ENCODE data around the gene HPCAL4.
A peak's percentile ranks its signal among the peaks of the same experiment; 100 is the strongest.

The HPCAL4 gene

DNA sequence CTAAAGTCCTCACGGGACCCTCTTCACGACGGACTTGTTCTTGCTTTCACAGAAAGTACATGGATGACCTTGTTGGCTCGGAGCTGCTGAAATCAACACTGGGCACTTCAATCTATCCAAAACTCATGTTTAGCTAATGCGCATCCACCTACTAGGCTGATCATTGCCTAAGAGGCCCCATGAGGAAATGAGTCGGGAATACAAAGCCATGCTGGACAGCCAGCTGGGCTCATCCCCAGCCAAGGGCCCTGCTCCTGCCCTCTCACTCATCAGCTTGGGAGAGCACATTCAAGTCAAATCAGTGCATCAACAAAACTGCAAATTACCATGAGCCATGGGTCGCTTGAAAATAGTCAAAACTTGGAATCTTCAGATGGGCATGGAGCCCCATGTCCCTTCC, 36.9 kb downstream of the HPCAL4 start:
- peak overlapping the region; percentile 58 for H3K27ac ChIP-seq
- no peak for DNase-seq (ENCODE audit: low read depth, low spot score)

DNA sequence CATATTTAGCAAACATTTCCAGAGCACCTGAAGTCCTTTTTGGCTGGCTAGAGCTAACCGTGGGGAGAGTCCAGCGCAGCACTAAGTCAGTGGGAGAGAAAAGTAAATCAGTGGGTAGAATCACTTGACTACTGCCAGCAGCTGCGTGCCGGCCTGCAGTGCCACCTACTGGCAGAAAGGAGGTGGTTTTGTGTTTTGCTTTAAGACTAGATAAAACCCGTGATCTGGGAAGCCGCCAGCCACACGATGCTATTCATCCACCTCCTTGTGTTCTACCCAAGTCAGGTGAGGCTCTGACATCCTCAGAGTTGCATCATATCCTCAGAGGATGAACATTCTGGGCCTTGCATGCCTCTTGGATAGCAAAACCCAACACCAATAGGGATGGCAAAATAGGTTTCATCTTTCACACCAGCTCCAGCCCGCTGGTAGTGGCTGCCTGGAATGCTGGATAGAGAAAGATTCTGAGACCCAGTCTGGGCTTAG, 37.6 kb downstream of the HPCAL4 start:
- peak; percentile 78 for DNase-seq (ENCODE audit: low read depth, low spot score)
- peak overlapping the region; percentile 58 for H3K27ac ChIP-seq

DNA sequence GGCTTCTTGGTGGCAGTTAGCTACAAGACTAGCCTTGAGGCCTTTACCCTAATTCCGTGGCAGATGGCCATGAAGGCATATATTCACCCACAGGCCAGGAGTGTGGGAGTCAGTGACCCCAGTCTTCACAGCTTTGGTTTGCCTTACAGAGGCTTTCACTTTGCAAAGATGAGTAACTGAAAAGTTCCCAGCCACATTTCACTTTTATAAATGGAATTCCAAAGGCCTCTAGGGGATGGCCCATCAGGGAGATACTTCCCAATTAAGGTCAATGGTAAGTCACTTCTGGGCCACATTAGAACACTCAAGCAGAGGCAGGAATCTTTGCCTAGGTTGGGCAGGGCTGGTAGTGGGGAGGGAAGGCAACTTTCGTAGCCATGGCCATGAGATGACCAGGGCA, 38.7 kb downstream of the HPCAL4 start:
- H3K27ac ChIP-seq: no peak overlapping the region
- DNase-seq (ENCODE audit: low read depth, low spot score): no peak

DNA sequence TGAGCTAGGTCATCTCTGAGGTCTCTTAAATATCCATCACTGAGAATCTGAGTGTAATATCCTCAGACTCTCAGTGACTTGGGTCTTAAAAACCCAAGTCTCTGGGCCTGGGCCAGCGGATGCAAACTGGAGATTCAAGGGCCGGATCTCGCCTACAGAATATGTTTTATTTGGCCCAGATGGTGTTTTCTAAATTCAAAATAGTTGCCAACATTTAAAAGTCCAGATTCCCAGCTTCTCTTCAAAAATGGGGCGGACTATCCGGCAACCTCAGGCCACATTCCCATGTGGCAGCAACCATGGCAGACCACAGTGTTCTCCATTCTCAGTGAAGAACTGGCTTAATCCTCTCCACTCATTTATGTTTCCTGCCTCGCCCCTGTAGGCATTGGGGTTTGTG, 39.1 kb downstream of the HPCAL4 start:
- DNase-seq (ENCODE audit: low read depth, low spot score): no peak
- H3K27ac ChIP-seq: no peak overlapping the region

DNA sequence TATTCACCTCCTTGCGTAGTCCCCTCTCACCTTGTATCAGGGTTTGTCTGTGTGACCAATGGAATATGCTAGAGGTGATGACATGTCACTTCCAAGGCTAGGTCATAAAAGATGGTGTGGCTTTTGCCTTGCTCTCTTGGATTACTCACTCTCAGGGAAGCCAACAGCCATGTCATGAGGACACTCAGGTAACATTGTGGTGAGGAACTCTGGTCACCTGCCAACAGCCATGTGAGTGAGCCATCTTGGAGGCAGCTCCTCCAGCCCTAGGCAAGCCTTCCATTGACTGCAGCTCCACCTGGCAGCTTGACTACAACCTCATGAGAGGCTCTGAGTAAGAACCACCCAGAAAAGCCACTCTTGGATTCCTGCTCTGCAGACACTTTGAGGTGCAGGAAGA, 40.8 kb downstream of the HPCAL4 start:
- H3K27ac ChIP-seq: no peak overlapping the region
- DNase-seq (ENCODE audit: low read depth, low spot score): peak; percentile 37

DNA sequence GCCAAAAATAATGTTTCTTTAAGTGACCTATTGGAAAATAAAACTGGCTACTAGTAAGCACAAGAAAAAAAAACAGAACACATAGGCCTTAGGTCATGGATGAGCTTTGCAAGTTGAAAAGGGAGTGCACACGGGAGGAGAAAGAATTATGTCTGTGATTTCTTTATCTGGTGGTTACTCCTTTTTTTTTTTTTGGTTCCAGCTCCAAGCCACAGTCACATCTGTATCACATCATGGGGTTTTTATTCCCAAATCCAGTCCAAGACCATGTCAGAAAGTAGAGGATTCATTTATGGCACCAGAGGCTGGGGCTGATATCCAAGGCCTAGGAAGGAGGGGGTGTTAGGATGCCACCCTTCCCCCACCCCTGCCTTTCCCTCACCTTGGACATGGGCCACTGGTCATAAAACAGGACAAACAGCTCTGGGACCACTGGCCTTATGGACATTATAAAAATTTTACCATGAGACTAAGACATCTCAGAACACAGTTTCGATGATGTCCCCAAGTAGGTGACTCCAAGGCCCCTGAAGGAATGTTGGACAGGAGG, 41.5 kb downstream of the HPCAL4 start:
- no peak overlapping the region for H3K27ac ChIP-seq
- no peak for DNase-seq (ENCODE audit: low read depth, low spot score)

DNA sequence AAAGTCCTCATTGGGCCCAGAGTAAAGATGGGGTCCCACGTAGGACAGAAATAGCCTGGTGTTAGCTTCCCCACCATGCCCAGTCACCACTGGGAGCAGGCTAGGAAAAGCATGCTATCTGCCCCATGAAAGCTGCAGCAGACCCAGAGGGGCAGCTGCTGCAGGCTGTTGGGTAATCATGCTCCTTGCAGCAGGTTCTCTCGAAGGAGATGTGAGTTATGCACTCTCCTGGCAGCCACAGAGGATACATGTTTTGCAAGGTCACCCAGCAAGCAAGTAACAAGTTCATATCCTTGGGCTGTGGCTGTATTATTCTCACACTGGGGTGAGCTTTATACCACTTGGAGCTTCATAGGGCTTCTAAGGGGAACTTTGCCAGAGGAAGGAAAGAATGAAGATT, 42.7 kb downstream of the HPCAL4 start:
- no peak overlapping the region for H3K27ac ChIP-seq
- no peak for DNase-seq (ENCODE audit: low read depth, low spot score)

DNA sequence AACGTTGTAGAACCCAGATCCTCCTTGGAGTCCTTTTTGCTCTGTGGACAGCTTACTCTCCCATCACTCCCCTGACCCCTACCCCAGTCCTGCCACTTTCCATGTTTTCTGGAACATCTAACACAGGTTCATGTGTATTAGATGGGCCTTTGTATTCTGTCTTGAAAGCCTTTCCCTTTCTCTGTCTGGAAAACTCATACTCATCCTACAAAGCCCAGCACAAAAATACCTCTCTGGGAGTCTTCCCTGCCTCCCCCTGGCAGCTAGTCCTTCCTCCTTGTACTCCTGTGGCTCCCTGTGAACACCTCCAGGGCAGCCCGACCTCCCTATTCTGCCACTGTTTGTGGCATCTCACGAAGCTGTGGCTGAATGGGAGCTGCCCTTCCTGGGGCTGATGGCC, 44.0 kb downstream of the HPCAL4 start:
- H3K27ac ChIP-seq: no peak overlapping the region
- no peak for DNase-seq (ENCODE audit: low read depth, low spot score)

DNA sequence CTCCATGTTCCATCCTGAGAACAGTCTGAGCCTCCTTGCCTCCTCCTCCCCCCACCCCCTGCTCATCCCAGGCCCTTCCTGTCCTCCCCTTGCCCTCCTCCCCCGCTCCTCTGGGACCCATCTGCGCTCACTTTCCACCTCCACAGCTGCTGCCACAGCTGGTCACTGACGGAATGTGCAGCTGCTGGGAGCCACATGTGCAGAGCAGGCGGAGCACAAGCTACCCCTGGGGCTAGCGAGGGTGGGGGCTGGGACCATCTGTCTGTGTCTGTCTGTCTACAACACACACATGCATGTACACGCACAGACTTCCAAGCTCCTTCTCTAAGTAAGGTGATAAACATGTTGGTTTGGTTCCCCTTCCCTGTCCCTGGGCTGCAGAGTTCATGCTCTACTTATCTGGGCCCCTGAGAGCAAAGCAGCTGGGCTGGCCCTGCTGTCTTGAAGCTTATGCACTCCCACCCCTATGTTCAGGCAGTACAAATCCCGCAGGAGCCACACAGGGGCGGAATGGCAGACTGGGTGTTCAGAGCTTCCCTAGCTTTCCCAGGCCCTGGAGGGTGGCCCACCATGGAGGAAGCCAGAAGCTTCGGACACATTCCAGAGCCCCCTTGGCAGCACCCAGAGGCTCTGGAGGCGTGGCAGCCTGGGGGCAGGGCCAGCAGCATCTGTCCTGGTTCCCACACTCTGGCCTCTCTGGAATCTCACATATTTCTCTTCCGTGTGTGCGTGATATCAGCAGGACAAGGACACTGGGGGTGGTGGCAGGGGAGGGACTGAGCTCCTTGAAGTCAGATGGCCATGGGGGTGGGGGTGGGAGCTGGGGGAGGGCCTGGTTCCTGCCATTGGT, 44.8 kb downstream of the HPCAL4 start:
- H3K27ac ChIP-seq: no peak overlapping the region
- no peak for DNase-seq (ENCODE audit: low read depth, low spot score)

DNA sequence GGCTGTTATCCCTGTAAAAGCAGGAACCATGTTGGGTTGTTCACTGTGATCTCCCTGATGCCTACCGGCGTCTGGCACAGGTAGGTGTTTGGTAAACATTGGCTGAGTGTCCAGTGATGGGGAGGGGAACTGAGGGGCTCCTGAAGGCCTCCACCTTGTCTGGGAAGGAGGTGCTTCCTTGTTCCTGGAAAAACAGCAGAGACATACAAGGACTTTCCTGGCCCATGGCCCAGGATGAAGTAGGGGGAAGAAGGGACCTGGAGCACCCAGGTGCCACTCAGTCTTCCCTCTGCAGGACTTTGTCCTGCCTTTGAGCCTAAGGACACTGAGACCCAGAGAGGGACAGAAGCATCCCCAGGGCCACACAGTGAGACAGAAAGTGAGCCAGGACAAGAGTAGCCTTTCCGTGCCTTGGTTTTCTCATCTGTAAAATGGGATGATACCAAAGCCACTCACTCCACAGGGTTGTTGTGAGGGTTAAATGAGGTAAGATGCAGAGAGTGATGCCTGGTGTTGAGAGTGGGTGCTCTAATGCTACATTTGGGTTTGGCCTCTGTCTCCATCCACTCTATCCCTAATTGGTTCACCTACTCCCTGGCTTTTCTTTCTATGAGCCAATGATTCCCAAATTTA, 45.7 kb downstream of the HPCAL4 start:
- no peak overlapping the region for H3K27ac ChIP-seq
- no peak for DNase-seq (ENCODE audit: low read depth, low spot score)

DNA sequence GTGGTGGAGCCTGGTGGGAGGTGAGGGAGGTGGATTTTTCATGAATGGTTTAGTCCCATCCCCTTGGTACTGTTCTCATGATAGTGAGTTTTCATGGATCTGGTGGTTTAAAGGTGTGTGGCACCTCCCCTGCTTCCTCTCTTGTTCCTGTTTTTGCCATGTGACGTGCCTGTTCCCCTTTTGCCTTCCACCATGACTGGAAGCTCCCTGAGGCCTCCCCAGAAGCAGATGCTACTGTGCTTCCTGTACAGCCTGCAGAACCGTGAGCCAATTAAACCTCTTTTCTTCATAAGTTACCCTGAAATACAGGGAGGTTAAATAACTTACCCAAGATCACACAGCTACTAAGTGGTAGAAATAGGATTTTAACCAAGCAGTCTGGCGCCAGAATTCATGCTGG, 47.5 kb downstream of the HPCAL4 start:
- H3K27ac ChIP-seq: no peak overlapping the region
- no peak for DNase-seq (ENCODE audit: low read depth, low spot score)

DNA sequence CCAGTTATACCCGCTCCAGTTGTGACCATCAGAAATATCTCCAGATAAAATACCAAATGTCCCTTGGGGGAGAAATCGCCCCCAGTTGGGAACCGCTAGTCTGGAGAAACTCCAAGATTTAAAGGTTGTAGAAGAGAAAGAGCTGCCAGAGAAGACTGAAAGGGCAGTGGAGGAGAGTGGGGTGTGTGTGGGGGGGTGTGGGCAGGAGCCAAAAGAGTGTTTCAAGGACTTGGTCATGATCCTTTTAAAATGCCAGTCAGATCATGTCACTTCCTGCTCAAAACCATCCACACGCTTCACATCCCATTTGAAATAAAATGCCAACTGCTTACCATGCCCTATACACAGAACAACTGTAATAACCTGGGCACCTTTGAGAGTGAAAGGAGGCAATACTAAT, 48.4 kb downstream of the HPCAL4 start:
- no peak overlapping the region for H3K27ac ChIP-seq
- no peak for DNase-seq (ENCODE audit: low read depth, low spot score)

DNA sequence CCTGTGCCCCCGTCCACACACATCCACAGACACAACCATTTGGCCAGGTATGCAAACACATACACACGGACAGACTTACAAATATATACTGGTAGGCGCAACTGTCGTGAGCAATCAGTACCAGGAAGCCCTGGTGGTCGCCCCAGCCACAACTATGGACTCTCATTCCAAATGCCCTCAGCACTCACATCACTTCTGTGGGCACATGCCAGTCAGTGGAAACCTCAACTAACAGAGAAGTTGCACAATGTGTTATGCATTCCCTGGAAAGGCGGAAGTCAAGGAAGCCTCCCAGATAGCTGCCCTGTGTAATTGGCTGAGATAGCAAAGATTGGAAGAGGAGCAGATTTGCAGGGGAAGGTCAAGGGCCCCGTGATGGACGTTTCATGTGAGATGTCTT, 50.4 kb downstream of the HPCAL4 start:
- H3K27ac ChIP-seq: no peak overlapping the region
- no peak for DNase-seq (ENCODE audit: low read depth, low spot score)

DNA sequence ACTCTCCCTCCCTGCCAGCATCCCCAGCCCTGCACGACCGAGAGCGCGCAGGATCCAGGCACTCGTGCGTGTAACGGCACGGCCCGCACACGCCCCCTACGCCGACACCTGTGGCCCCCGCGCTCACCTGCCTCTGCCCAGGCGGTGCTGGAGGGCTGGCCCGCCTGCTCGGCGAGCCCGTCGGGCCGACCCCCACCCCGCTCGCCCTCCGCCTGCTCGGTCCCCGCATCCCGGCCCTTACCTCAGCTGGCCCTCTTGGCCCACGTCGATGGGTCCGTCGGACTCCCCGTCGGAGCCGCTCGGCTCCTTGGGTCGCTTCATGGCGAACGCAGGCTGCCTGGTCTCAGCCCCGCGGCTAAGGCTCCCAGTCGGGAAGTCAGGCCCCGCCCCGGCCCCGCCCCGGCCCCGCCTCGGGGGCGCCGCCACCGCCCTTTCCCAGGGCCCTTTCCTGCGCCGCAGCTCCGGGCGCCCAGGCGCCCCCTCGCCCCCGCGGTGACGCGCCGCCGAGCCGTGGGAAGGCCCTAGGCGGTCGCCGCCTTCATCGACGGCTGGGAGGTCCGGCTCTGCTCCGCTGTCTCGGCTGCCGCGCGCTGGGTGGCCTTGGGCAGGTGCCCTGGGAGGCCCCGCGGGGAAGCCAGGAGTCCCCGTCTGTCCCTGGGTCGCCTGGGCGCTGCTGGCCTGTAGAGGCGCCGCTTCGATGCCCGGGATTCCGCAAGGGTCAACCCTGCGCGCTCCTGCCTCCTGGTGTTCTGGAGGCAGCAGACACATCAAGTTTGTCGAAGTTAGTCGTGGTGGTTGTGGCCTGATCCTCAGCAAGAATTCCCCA, 51.7 kb downstream of the HPCAL4 start, which contains the start of gene HEYL:
TSS of gene HEYL (minus strand) at position 339 of the 826 bp plus-strand sequence. CDS start at position 321, 18 bp downstream.
- H3K27ac ChIP-seq: no peak within 1 kb of the TSS
- DNase-seq (ENCODE audit: low read depth, low spot score): no peak

DNA sequence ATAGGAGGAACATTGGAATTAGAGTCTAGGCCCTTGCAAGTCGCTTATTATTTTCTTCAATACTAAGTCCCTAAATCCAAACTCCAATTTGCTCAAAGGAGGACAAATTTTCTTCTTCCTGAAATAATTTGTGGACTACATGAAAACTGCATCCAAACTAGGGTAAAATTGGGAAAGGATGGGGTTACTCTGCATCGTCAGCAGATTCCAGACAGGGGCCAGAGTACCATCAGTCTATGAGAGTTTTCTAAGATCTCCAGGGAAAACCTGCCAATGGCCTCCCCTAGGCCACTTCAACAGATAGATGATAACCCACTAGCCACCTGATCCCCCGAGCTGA, 52.3 kb downstream of the HPCAL4 start:
- no peak overlapping the region for H3K27ac ChIP-seq
- DNase-seq (ENCODE audit: low read depth, low spot score): no peak

DNA sequence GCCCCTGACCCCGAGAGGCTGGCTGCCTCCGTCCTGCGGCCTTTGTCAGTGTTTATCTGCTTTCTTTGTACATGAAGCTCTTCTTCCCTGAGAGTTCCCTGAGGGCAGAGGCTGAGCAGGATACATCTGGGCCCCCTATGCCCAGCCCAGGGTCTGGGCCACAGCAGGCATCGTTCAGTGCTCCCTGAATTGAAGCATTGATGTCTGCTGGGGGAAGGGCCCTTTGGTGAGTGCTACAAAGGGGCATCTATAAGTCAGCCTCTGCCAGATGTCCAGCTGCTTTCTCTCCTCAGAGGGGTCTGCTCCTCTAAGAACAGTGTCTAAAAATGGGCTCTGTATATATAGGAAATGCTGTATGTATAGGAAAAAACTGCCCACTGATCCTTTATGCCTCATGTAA, 53.9 kb downstream of the HPCAL4 start:
- DNase-seq (ENCODE audit: low read depth, low spot score): no peak

DNA sequence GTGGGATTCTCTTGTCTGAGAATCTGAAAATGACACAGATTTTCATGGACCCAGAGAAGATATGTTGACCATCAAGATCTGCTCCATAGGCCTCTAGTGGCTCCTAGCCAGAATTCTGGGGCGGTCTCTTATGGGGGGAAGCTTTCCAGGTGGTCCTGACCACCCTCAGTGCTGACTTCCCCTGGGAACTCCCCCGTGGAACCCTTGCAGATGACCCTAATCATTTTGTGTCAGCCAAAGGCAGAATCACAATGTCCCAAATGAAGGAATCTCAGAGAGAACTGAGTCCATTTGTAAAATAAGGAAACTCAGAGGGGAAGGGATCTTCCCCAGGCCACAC, 55.4 kb downstream of the HPCAL4 start:
- no peak overlapping the region for H3K27ac ChIP-seq

More for the DNA sequence above, 53.9 kb downstream of the HPCAL4 start:
- H3K27ac ChIP-seq: no peak overlapping the region

DNA sequence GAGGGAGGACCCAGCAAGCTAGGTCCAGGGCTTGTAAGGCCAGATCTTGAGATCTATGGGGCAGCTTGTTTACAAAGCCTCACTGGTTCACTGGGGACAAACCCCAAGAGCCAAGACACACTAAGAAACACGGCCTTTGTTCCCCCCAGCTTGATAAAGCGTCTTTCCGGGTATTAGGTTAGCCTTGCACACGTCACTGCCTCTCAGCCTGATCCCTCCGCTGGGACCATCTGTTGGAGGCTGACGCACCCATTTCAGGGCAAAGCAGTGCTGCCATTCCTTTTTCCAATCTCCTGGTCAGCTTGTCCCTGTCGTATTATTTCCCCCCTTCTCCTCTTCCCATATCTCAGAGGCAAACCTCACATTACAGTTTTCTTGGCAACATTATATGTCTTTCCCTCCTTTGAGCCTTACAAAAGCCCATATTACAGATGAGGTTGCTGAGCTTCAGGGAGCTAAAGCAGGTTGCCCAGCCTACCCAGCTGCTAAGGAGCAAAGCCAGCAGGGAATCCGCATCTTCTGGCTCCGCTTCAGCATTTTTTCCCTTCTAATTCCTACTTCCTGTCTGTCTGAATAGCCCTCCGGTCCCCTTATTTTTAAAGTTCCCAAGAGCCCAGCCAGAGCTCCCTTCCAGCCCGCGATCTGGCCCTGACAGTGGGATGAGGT, 55.9 kb downstream of the HPCAL4 start:
- DNase-seq (ENCODE audit: low read depth, low spot score): no peak
- no peak overlapping the region for H3K27ac ChIP-seq

More for the DNA sequence above, 55.4 kb downstream of the HPCAL4 start:
- DNase-seq (ENCODE audit: low read depth, low spot score): no peak

DNA sequence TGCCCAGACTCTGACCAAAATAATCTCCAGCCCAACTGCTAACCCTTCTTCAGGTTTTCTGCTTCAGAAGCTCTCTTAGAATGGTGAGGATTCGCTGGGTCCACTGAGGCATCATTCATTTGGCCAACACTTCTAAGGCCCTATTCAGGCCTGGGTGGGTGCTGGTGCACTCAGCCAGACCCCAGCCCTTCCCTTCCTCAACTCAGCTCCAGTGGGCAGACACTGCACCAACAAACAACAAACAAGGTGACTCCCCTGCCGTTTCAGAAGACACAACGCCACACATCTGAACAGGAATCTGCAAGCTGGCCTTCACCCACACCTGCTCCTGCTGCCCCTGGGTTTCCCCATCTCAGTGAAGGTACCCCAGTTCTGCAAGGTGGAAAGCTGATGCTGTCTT, 57.8 kb downstream of the HPCAL4 start:
- H3K27ac ChIP-seq: no peak overlapping the region

More for the DNA sequence above, 57.8 kb downstream of the HPCAL4 start:
- no peak for DNase-seq (ENCODE audit: low read depth, low spot score)
